ENCODE results near the gene HOXB2. TPM values are rescaled to one million over a fixed set of nuclear protein-coding genes. Genes with fewer than 3 reads are reported as not detected.

HOXB2 gene
- total RNA-seq, 4 donors from 2014 or later: 1.4 to 9.6 (median 4.1) TPM

DNA sequence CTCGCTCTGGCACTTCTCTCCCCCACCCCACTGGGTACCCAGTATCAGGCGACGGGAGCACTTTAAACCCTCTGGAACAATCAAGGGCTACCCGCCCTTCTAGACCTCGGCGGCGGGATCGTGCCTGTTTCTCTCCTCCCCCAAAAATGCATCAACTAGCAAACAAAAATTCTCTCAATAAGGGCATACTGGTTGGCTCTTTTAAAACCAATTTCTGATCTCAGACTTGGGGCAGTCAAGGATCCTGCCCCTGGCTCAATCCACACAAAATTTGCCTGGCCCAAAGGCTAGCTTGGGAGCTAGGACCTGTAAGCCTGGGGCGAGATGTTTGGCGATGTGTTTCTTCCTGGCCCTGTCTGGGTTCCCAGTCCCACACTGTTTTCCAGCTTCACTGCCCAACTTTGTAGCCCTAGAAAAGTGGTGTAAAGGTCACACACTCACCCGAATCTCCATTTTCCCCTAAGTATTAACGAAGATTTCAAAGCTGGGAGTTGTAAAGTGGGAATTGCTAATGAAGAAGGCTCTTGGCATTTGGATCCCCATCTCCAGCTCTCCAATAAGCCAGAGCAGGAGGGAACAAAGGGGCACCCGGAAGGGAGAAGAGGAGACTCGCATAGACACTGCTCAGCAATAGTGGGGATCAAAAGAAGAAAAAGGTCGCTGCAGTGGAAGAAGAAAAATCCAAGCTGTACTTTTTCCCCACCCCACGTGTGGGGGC is 14.4 kb upstream of the HOXB2 start:
- Histone ChIP-seq H3K36me3 (no peaks in the 10 kb centered on the region), H3K27ac (peak overlapping the region; percentile 6 to 96 (median 58)), H3K9me3 (no peaks in the 10 kb centered on the region), H3K4me3 (no peak overlapping the region), H3K4me1 (peaks cover 0 to 91% (median 2%) of the 10 kb centered on the region in 4 donors), H3K27me3 (no peaks in the 10 kb centered on the region)
- no peak for DNase-seq
- no peak for TF ChIP-seq POLR2A (IDR thresholded peaks at IDR 0.05)
- TF ChIP-seq, protein P1, sequence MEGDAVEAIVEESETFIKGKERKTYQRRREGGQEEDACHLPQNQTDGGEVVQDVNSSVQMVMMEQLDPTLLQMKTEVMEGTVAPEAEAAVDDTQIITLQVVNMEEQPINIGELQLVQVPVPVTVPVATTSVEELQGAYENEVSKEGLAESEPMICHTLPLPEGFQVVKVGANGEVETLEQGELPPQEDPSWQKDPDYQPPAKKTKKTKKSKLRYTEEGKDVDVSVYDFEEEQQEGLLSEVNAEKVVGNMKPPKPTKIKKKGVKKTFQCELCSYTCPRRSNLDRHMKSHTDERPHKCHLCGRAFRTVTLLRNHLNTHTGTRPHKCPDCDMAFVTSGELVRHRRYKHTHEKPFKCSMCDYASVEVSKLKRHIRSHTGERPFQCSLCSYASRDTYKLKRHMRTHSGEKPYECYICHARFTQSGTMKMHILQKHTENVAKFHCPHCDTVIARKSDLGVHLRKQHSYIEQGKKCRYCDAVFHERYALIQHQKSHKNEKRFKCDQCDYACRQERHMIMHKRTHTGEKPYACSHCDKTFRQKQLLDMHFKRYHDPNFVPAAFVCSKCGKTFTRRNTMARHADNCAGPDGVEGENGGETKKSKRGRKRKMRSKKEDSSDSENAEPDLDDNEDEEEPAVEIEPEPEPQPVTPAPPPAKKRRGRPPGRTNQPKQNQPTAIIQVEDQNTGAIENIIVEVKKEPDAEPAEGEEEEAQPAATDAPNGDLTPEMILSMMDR (IDR thresholded peaks at IDR 0.05): no peak

DNA sequence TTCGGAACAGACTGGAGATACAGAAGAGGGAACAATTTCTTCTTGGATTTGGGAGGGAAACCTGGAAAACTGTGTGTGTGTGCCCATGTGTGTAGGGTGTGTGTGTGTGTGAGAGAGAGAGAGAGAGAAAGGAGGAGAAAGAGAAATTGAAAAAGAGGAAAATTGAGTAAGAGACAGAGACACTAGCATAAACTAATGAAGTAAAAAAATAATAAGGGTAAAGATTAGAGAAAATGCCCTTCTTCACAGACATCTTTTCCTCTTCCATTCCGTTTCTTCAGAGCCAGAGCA is 13.9 kb upstream of the HOXB2 start:
- H3K4me1 ChIP-seq: peaks cover 0 to 88% (median 2%) of the 10 kb centered on the region in 4 donors
- no peak overlapping the region for H3K4me3 ChIP-seq
- H3K27ac ChIP-seq: peak overlapping the region in 3 of 4 donors; percentile 6 to 96 (median 68)
- TF ChIP-seq POLR2A (IDR thresholded peaks at IDR 0.05): no peak
- TF ChIP-seq, protein P1 (IDR thresholded peaks at IDR 0.05): no peak
- H3K36me3 ChIP-seq: no peaks in the 10 kb centered on the region
- no peaks in the 10 kb centered on the region for H3K9me3 ChIP-seq
- H3K27me3 ChIP-seq: no peaks in the 10 kb centered on the region
- no peak for DNase-seq

DNA sequence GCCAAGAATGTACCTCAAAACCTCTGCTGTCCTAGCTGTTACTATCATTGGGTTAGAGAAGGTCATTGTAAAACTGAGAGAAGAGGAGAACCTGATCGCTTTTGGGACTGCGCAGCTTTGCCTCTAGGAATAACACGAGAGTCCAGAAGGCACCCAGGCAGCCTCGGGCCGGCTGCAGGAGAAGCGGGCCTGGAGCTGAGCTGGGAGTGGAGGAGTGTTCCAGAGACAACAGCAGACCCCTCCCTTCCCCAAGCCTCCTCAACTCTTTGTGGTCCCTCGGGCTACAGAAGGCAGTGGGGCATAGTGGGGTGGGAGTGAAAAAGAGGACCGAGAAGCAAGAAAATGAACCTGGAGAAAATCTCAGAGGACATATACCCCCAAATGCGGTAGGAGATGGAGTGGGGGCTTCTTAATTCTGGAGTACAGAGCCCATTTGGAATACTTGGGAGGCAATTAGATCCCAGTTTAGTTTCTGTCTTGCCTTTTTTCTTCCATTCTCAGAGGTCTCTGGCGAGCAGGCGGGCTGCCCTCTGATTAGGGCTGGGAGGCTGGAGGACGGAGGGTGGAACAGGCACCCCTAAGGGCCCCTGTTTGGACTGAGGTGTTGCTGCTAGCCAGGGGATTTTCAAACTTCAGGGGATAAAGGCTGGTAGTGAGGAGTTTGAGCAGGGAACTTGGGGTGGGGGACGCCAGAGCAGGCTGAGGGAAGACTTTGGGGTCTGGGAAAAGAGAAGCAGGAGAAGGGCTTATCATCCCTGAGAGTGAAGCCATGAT is 13.3 kb upstream of the HOXB2 start:
- TF ChIP-seq POLR2A (IDR thresholded peaks at IDR 0.05): no peak
- TF ChIP-seq, protein P1 (IDR thresholded peaks at IDR 0.05): no peak
- Histone ChIP-seq H3K9me3 (no peaks in the 10 kb centered on the region), H3K4me3 (no peak overlapping the region), H3K36me3 (no peaks in the 10 kb centered on the region), H3K27ac (peak overlapping the region in 2 of 4 donors; percentile 68 to 96), H3K4me1 (peaks cover 0 to 84% (median 2%) of the 10 kb centered on the region in 4 donors), H3K27me3 (no peaks in the 10 kb centered on the region)
- no peak for DNase-seq

DNA sequence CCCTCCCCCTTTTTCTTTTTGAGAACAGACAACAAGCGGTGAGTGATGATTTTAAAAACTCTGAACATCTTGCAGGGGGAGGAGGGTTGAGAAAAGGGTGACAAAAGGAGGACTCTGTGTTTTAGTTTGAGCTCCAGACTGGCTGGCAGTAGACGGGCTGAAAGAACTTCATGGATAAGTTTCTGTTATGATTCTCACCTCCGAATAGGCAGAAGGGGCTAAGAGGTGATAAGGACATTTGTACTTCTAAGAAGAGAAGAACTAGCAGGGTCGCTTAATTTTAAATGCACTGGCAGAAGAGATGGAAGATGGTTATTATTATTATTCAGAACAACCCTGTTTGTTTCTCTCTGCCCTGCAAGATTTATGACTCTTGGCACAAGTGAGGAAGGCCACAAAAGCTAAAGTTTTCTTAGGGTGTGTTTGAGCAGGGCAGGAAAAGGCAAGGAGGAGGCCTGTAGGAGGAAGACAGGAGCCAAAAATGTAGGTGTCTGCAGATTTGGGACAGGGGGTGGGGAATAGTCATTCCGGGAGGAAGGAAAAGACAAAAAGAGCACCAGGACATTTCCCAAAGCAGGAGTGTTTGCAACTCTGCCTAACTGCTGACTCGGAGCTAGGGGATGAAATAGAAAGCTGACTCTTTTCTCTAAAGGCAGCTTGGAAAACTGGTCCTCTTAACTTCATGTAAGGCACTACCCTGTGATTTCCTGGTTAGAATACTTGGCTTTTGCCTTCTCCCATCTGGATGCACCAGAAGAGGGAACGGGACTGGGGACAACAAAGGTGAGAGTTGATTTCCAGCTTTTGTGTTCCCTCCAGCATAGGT is 11.9 kb upstream of the HOXB2 start:
- peaks cover 0 to 3% (median 0%) of the 10 kb centered on the region in 3 donors for H3K36me3 ChIP-seq
- peaks cover 0 to 81% (median 2%) of the 10 kb centered on the region in 4 donors for H3K4me1 ChIP-seq
- H3K9me3 ChIP-seq: no peaks in the 10 kb centered on the region
- no peaks in the 10 kb centered on the region for H3K27me3 ChIP-seq
- H3K4me3 ChIP-seq: no peak overlapping the region
- TF ChIP-seq POLR2A (IDR thresholded peaks at IDR 0.05): no peak
- TF ChIP-seq, protein P1 (IDR thresholded peaks at IDR 0.05): no peak
- no peak for DNase-seq
- H3K27ac ChIP-seq: peak overlapping the region; percentile 33 to 96 (median 48)

DNA sequence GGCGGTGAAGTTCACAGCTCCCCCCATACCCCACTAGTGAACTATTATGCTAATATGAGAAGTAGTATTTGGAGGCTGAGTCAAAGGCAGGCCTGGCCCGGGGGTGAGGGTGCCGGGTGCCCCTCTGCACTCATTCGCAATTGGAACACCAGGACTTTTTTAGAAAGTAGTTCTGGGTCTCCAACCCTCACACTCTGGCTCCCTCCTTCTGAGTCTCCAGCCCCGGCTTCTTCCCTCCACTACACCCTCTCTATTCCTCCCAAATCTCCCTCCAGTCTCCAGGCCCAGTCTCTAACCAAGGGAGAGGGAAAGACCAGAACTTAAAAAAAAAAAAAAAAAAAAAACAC is 11.3 kb upstream of the HOXB2 start:
- Histone ChIP-seq H3K4me3 (no peak overlapping the region), H3K4me1 (peaks cover 0 to 76% (median 2%) of the 10 kb centered on the region in 4 donors), H3K9me3 (no peaks in the 10 kb centered on the region), H3K27ac (peak overlapping the region in 3 of 4 donors; percentile 33 to 96 (median 70)), H3K27me3 (no peaks in the 10 kb centered on the region), H3K36me3 (peaks cover 0 to 7% (median 0%) of the 10 kb centered on the region in 3 donors)
- TF ChIP-seq, protein P1 (IDR thresholded peaks at IDR 0.05): no peak
- TF ChIP-seq POLR2A (IDR thresholded peaks at IDR 0.05): no peak
- no peak for DNase-seq
